NCI-H128 (cell line): Measurements from ENCODE around the gene GMDS.
"Not testable (repeated sequence)": the region's sequence is repeated elsewhere in the genome, so short reads cannot be mapped to it uniquely, and the experiment has no call there.

Experiments
- DNase-seq: peaks from one replicate; lab custom pipeline; 2025; ENCODE audit not compliant: unreplicated experiment; lab: John Stamatoyannopoulos, UW

Gene GMDS

DNA sequence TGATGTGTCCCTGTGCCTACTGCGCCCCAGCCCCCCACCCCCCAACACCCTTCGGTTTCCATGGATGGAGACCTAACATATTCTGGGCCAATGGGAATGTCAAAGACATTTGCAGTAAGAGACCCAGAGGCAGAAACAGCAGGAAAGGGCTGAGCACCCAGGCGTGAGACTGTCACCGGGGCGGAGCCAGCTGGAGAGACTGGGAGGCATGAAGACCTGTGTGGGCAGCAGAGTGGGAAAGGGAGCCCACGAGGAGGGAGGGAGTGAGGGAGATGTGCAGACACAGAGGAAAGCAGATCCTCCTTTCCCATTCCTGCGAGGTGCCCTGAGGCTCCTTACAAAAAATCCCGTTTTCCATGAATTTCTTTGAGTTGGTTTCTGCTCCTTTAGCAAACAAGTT lies 485.5 kb downstream of the GMDS start:
- DNase-seq: no peak

DNA sequence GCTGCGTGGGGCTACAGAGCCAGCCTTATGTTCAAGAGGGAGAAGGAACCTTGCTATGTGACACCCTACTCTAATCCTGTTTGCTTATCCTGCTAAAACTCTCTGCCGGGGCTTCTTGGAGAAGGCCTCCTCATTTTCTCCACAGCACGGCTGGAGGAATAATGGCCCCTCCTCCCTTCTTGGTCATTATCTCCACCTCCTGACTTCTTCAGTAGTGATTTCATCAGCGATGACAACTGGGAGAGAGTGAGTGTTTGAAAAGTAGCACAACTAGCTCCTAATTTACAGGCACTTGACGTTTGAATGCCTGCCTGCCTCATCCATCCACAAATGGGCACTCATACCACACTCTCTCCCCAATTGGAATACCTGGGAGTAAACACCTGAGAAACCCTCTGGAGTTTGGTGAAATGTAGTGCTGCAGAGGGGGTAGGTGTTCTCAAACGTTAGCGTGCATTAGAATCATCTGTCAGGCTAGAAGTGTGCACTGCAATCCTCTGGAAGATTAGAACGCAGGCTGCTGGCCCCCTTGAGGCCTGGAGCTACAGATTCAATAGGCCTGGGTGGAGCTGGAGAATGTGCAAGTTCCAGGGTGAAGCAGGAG lies 487.2 kb downstream of the GMDS start:
- DNase-seq: no peak

DNA sequence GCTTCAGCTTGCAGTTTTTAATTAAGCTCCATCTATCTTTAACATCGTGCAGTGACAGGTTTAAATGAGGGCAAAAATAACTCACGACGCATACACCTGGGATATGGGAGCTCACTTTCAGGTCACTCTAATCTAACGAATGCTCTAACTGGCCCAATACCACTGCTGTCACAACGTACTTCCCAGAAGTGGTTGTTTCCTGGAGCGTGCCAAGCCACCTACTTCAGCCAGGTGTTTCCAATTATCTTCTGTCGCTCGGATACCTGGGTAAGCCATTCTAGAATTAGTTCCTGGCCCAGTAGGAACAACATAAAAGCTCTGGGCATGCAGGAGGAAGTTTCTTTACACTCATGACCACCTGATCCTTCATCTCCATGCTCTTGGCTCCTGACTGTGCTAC lies 488.3 kb downstream of the GMDS start:
- DNase-seq: peak; percentile 38

DNA sequence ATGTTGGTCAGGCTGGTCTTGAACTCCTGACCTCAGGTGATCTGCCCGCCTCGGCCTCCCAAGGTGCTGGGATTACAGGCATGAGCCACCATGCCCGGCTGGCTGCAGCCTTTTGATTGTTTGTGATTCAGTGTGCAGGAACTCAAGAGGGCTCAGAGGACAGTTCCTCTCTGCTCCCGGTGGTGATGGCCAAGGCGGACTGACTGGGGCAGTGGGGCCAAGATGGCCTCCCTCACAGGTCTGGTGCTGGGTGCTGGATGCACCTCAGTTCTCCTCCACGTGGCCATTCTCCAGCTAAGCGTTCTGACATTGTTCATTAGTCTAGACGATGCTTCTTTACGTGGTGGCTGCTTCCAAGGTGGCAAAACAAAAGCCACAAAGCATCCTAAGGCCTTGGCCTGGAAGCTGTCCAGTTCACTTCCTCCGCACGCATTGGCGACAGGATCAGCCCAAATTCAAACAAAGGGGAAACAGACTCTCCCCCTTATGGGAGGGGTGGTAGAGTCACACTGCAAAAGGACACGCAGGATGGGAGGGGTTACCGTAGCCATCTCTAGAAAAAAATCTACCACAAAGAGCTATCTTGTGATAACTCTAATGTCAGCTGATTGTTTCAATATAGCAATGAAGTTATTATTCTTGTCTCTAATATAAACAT lies 488.8 kb downstream of the GMDS start:
- no peak for DNase-seq

DNA sequence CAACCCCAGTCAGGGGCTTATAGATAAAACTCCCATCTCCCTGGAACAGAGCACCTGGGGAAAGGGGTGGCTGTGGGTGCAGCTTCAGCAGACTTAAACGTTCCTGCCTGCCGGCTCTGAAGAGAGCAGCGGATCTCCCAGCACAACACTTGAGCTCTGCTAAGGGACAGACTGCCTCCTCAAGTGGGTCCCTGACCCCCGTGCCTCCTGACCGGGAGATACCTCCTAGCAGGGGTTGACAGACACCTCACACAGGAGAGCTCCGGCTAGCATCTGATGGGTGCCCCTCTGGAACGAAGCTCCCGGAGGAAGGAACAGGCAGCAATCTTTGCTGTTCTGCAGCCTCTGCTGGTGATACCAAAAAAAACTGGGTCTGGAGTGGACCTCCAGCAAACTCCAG lies 494.3 kb downstream of the GMDS start:
- not testable (repeated sequence) for DNase-seq

DNA sequence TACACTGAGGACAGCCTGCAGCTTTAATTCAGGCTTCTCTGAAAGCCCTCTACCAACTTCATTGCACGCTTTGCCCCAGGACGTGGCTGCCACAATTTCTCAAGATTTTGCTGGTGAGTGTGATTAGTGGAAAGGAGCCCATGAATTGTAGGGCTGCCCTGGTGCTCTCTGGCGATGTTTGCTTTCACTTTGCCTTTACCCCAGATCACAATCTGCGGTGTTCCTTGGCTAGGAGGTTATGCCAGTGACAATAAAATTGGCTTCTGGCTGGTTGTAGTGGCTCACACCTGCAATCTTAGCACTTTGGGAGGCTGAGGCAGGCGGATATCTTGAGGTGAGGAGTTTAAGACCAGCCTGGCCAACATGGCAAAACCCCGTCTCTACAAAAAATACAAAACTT lies 496.4 kb downstream of the GMDS start:
- no peak for DNase-seq

DNA sequence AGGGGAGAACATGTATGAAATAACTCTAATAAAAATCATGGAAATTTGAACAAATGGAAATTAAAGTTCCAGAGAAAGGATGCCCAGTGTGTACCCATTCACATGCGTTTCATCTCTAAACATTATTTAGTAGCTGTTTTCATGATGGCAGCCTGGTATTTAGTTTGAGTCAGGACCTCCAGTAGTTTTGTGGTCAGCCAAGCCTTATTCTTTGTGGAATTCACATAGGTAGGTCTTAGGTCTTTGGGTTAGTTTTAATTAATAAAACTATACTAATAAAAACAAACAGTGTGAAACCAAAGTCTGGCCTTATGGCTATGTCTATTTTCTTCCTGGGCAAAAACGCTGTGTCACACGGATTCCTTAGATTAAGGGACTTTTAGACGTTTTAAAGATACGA lies 497.9 kb downstream of the GMDS start:
- no peak for DNase-seq

DNA sequence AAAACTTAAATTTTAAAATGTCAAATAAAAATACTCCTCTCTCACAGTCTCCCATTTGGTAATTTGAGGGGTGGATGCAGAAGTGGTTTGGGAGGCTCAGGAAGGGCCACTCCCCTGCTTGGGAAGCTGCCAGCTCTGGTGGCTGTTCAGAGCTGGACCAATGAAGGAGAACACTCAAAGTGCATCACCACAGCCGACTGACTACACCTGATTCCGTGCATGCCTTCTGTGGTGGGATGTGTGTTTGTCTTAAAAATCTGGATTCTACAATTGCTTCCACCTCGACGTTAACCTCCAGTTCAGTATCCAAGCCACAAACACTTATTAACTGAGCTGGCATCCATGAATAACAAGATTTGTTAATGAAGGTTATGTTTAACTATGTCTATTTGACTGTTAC lies 498.4 kb downstream of the GMDS start:
- no peak for DNase-seq

DNA sequence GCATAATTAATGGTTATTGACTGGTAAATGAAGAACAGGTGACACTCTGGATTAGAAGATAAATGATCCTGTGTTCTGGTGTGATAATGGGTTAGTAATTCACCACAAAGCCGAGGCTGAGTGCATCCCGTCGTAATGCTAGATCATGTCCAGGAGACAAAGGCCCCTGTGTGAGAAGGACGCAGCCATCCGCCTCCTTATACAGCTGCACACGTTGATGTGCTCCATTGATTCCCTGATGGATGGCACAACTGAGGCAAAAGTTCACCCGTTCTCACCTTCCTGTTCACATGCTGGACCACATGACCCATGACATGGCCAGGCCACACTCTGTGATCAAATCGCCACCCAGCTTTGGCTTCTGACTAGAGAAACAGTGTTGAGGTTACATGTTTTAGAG lies 499.6 kb downstream of the GMDS start:
- no peak for DNase-seq

DNA sequence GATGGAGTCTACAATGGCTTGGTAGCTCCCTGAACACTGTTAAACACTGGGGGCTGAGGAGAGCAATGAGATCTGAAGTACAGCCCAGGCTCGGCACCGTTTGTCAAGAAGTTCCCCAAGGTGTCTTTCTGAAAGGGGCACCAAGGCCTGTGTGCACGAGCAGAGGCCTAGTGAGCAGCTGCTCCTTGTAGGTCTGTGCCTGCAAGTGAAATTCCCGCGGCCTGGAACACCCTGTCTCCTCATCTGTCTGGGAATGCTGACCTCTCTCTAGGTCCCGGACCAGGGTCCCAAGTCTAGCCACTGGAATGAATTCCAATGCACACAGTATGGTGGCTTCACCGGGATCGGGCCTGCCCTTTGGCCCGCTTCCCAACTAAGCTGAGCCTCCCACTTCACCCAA lies 500.9 kb downstream of the GMDS start:
- DNase-seq: no peak

DNA sequence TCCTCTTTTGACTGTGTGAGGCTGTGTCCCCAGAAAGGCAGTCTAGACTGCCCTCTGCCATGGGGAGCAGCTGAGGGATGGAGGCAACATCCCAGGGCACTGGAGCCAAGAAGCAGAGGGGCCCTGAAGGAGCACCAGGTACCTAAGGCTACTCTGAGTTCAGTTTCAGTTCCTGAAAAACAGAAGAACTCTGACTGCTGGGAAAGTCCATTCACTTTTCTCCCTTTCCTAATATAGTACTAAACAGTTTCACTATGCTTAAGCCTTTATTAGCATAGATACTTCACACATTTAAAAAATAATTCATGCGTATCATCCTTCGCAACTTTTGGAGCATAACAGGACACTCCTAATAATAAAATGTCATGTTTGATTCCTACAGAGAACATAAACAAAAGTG lies 505.7 kb downstream of the GMDS start:
- DNase-seq: no peak

DNA sequence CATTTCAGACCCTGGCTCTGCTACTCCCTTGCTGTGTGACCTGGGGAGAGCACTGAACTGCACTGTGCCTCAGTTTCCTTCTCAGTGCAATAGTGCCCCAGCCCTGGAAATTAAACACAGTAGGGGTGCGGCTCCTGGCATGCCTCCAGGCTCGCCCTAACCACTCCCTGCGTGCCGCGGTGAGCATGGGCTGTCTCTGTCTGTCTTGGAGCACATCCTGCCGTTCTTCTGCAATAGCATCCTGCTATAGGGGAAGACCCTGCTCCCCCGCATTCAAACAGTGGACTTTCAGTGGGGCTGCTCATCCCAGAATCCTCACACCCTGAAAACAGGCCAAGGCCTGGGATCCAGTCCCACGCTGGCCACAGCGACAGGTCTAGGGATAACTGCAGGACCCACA lies 506.2 kb downstream of the GMDS start:
- DNase-seq: no peak

DNA sequence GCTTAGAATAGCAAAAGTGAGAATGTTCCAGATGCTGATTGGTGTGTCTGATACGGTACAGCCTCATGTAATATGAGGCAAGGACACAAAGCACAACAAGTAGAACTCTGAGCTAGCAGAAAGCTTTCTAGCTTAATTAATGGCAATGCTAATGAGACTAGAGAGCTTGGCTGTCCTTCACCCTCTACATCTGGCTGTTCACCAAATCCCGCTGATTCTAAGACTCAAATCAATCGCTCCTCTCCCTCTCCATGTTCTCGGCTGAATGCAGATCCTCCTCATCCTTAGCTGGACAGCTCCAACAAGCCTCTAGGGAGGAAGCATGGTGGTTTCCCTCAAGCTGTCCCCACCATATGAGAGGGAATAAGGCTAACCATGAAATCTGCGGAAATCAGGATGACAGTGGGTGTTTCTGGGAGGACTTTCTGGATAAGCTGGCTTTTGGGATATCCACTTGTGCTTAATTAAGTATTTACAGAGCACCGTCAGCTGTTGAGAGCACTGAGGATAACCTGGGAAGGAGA lies 506.8 kb downstream of the GMDS start:
- no peak for DNase-seq

DNA sequence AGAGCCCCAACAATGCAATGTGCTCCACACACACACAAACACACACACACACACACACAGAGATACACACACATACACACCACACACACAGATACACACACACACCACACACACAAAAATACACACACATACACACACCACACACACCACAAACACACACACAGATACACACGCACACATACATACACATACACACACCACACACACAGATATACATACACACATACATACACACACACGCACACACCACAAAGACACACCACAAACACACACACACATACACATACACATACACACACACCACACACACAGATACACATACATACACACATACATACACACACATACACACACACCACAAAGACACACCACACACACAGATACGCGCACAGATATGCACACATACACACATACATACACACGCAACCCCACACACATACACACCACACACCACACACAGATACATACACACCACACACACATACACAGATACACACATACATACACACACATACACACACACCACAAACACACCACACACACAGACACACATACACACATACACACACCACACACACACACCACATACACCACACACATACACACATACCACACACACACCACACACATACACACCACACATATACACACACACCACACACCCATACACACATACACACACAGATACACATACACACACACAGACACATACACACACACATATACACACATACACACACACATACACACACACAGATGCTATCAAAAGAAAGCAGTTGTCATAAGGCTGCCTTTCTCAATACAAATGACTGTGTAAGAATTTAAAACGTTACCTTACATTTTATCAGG lies 507.7 kb downstream of the GMDS start:
- DNase-seq: no peak

DNA sequence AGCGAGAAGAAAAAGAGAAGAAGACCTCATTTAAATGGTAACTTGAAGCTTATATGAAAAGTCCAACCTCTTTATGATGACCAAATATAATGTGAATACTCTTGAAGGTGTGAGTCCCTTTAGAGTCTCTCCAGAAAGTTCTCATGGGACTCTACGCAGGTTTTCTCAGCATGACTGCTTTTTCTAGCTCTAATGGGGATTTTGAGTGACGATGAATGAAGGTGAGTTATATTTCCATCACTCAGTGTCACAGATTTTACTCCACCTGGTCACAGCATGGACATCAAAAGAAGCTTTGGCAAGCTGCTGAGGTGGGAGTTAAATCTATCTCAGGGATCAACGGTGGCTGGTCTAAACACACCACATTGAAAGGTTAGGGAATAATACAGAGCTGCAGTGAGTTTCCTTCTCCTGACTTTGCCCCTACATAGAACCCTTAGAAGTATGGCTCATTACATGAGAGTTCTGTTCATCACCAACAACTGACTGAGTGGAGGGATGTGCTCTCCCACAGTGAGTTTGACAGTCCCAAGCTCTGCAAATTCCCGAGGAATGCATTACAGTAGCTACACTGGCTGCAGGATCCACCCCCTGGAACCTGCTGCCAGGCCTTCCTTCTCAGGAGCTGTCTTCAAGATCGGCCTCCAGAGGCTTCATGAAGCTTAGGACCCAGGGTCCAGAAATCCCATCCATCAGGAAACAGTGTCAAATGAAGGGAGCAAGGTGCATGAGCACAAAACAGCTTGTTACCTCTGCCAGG lies 508.9 kb downstream of the GMDS start:
- no peak for DNase-seq

DNA sequence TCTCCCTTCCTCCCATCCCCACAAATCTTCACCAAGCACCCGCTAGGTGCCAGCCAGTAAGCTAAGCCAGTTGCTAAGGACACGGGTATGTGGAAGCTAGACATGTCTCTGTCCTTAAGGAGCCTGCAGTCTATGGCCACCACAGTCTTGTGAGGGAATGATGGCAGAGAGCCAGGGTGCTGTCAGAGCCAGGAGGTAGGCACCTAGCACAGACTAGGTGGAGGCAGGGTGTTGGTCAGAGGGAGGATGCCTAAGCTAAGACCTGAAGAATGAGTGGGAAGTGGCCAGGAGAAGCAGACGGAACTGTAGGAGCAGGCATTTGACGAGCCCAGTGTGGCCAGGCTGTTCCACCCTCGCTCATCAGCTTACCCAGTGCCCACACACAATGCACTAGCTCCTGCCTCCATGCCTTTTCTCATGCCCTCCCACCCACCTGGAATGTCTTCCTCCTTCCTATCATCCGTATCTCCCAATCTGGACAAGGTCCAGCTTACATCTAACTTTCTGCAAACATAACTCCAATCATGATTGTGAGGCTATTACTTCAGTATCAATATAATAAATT lies 510.1 kb downstream of the GMDS start:
- DNase-seq: no peak

DNA sequence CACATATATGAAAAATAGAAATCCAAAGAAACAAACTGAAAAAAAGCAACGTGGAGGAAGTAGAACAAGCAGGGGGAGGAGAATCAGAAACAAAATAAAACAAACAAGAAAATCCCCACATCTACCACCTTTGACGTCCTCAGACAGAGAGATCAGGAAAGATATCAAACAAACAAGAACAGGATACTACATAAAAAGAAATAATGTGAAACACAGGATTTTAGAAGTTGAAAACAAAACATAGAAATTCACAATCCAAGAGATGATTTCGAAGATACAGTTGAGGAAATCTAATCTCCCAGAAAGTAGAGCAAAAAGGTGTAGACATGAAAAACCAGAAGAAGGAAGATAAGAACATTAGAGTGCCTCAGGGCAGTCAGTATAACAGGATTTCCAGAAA lies 514.5 kb downstream of the GMDS start:
- no peak for DNase-seq

DNA sequence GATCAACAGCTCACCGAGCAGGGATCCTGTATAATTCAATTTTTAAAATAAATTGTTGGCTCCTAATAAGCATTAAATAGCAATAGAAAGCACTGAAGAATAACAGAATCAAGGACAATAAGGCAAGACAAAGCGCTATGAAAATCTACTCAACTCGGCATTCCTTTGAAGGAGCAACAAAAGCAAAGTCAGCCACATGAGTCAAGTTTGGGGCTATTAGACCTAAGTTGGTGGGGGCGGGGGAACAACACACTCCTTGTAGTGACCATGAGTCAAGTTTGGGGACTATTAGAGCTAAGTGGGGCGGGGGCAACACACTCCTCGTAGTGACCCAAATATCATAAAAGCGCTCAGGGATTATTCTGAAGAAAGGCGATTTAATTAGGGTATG lies 515.7 kb downstream of the GMDS start:
- no peak for DNase-seq

DNA sequence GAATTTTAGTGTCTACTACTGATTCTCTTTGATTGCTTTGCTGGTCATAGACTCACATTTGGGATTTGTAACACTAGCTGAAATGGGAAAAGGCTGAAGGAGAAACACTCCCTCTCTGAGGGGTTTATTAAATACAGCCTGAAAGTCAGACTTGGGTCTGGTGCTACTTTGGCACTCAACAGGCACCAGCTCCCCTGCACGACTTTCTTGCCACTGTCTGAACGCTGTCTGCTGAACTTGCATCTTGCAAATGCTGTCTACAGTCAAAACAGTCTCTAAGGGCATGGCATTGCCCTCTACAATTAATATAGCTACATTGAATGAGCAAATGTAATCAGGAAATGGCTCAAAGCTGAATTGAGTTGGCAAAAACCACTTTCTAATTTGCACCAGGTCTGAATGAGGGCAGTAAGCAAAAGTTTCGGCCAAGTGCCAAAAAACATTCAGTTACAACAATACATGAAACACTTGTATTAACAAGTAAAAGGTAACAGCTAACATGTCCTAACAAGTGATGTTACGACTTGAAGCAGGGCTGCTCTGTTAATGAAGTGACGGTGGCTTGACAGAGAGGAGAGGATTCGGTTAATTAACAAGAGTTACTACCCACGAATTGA lies 516.2 kb downstream of the GMDS start:
- no peak for DNase-seq

DNA sequence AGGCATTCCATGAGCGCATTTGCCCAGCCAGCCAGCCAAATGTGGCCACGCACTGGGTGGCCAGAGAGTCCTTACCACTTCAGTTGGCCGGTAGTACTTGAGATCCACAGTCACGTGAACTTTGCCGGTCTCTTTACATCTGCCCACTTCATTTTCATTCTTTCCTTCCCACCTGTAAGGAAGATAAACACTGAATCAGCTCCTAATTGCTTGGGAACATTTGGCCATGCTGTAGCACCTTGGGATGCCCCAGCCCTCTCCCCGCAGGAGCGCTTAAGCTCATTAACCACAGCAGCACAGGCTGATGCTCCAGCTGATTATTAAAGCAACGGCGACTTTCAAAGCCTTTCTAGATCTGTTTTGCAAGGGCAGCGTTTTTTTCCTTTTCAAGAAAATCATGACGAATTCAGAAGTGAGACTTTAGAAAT lies 519.0 kb downstream of the GMDS start:
- peak; percentile 5 for DNase-seq

DNA sequence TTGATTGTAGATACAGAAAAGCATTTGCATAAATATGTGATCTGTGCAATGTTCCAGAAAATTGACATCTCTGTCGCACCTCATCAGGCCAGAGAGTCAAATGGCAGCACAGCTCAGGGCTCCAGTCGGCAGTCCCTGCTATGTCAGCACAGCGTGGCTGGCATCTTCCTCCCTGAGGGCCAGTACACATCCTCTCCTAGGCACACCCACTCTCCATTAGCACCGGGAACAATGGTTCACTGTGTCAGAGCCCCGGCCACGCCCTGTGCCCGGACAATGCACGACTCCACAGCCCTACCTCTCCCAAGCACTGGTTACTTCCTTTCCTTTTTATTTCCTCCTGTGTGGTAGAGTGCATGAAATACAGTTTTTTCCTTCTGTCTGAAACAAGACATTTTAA lies 520.8 kb downstream of the GMDS start:
- DNase-seq: no peak
